Psoas muscle (tissue), 8 donors: ENCODE measurements around the gene KCNN1. TPM values are rescaled to one million over a fixed set of nuclear protein-coding genes. Genes with fewer than 3 reads are reported as not detected.

Experiments used
- ATAC-seq, 4 donors: fragments of 200-7000 bp; cut with Tn5 transposase; one replicate each; pipeline ENCODE4 v1.9.1; 2020; ENCODE audit warnings: moderate library complexity in 3 of 4, mild to moderate bottlenecking in 2 of 4
- DNase-seq, 2 donors: peaks; one replicate each; pipeline ENCODE4 v3.0.0-alpha.2; 2020
- H3K27ac ChIP-seq: fragments of 200-600 bp; one replicate; pipeline ENCODE4 v1.8.0; 2022
- H3K27me3 ChIP-seq, 3 donors: fragments of 200-600 bp in 1 of 3; one replicate each; pipeline versions ENCODE4 v1.6.1 to v1.8.0; 2013 to 2022; ENCODE audit warnings: low read length in 2 of 3, mild to moderate bottlenecking in 2 of 3, moderate library complexity in 1 of 3; ENCODE audit not compliant: insufficient read depth in 3 of 3
- H3K36me3 ChIP-seq, 2 donors: fragments of 200-600 bp in 1 of 2; one replicate each; pipeline versions ENCODE4 v1.6.1 to v1.8.0; 2013 to 2022; ENCODE audit warnings: low read depth in 1 of 2, mild to moderate bottlenecking in 1 of 2, moderate library complexity in 1 of 2; ENCODE audit not compliant: insufficient read depth in 1 of 2
- H3K4me1 ChIP-seq: fragments of 200-600 bp; one replicate; pipeline ENCODE4 v1.8.0; 2022
- H3K4me3 ChIP-seq: fragments of 200-600 bp; one replicate; pipeline ENCODE4 v1.8.0; 2022; ENCODE audit warnings: mild to moderate bottlenecking
- H3K9me3 ChIP-seq: fragments of 200-600 bp; one replicate; pipeline ENCODE4 v1.8.0; 2022
- WGBS, 3 donors: extraction: QIAGEN DNeasy Blood & Tissue Kit; methylation state at CpG; one replicate each; pipeline versions ENCODE4 v1.1.6 to v1.1.7; 2013; 5-methylcytosine and 5-hydroxymethylcytosine counted together
- intact Hi-C, 2 donors: fragments of 100-400 bp; cut with DNase I; formaldehyde crosslinking; loops; one replicate each; pipeline versions ENCODE4 v1.11.0 to v1.14.2; 2022
- polyA plus RNA-seq, 3 donors: library from polyadenylated mRNA; stranded (reverse); fragments of 200-250 nt; gene quantifications; one replicate each; pipeline ENCODE4 v1.2.3, GENCODE V29; 2013
- total RNA-seq, 4 donors: library from RNA; stranded (reverse); fragmentation: NEBNext Ultra II Directional in 2 of 4; extraction: Animal tissue kit (Norgen Biotek cat#: 25700) in 2 of 4; gene quantifications; one replicate each; pipeline versions ENCODE4 v1.2.1 to v1.2.4, GENCODE V29; 2021 to 2023
- TF ChIP-seq, protein P1 (sequence below): fragments of 200-600 bp; IDR thresholded peaks from one replicate; pipeline ENCODE4 v1.8.0; 2022; ENCODE audit warnings: antibody characterized with exemption
- donor health status: healthy with polysubstance abuse.
- donor health status: DM: no; HTN: no; CAD: no; lungs with moderate emphysema.
- donor health status: Bipolar disorder and iron deficiency.
- donor health status: healthy.
- donor health status: DM: yes; HTN: yes; CAD: no.
- donor health status: DM: no; HTN: no; CAD: no.
- donor health status: DM: no; HTN: no; CAD: no.
- donor health status: DM: yes; HTN: yes; CAD: no.

KCNN1 gene
- total and polyA plus RNA-seq, 7 donors, result 0.01 to 0.06 TPM; not detected in 5

DNA sequence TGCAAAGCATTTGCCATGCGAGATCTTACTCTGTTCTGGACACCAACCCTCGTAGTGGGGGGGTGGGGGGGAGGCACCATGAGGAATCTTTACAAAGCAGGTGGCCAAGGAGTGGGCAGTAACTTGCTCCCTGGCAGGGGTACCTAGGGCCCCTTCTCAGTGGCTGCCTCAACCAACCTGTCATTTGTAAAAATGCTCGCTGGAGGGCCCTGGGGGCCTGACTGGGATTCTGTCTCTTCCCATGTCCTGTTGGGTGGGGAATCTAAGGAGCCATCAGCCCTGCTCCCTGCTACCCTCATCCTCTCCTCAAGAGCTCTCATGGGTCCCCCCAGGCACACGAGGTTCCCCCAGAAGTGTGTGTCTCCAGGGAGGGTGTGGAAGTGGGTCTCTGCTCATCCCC, 1.5 kb downstream of the KCNN1 start:
- intact Hi-C loops, result loop anchor here in 1 of 2 donors (10.0 kb wide), 1 partner anchor 334 kb away; no protein-coding TSS in a partner anchor
- Histone ChIP-seq H3K27ac (no peak overlapping the region), H3K9me3 (no peaks in the 10 kb centered on the region), H3K36me3 (no peaks in the 10 kb centered on the region), H3K27me3 (peaks cover 0 to 55% (median 19%) of the 10 kb centered on the region in 3 donors), H3K4me3 (no peak overlapping the region), H3K4me1 (no peaks in the 10 kb centered on the region)
- ATAC-seq (no peak), DNase-seq (no peak)
- TF ChIP-seq, protein P1, sequence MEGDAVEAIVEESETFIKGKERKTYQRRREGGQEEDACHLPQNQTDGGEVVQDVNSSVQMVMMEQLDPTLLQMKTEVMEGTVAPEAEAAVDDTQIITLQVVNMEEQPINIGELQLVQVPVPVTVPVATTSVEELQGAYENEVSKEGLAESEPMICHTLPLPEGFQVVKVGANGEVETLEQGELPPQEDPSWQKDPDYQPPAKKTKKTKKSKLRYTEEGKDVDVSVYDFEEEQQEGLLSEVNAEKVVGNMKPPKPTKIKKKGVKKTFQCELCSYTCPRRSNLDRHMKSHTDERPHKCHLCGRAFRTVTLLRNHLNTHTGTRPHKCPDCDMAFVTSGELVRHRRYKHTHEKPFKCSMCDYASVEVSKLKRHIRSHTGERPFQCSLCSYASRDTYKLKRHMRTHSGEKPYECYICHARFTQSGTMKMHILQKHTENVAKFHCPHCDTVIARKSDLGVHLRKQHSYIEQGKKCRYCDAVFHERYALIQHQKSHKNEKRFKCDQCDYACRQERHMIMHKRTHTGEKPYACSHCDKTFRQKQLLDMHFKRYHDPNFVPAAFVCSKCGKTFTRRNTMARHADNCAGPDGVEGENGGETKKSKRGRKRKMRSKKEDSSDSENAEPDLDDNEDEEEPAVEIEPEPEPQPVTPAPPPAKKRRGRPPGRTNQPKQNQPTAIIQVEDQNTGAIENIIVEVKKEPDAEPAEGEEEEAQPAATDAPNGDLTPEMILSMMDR, result no peak
- WGBS, 3 donors, result 44 to 69% (median 54%) methylated on average over 4 of the region's 4 CpGs

DNA sequence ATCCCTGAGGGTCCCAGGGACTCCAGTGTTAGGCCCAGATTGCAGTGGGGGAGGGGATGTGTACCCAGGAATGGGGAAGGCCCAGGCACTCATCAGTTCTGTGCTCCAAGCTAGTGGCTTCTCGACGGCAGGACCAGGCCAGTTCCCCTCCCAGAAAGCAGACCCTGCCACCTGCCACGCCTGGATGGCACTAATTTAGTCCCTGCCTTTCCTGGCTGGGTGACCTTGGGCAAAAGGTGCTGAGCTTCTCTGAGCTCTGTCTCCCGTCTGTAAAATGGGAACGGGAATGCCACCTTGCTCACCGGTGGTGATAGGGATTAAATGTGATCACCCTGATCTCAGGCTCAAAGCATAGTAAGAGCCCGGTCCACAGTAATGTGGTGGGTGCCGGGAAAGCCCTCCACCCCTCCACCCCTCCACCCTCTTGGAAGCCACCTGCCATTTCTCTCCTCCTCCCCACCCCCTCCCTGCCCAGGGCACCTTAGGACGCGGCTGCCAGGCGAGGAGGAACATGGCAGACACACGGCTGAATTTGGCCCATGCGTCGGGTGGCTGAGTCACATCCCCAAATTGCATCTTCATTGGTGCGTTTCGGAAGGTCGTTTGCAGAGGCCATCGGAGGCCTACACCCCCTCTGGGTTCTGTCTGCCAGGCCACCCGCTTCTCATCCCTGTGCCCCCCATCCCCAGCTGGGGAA, 2.3 kb downstream of the KCNN1 start:
- DNase-seq (no peak), ATAC-seq (no peak)
- intact Hi-C loops, result loop anchor here in 1 of 2 donors (10.0 kb wide), 1 partner anchor 334 kb away; no protein-coding TSS in a partner anchor
- Histone ChIP-seq H3K27ac (no peak overlapping the region), H3K36me3 (no peaks in the 10 kb centered on the region), H3K9me3 (no peaks in the 10 kb centered on the region), H3K4me1 (no peaks in the 10 kb centered on the region), H3K4me3 (no peak overlapping the region), H3K27me3 (peaks cover 0 to 46% (median 17%) of the 10 kb centered on the region in 3 donors)
- TF ChIP-seq, protein P1, result no peak
- WGBS, 3 donors, result 66 to 86% (median 74%) methylated on average over 19 of the region's 19 CpGs

DNA sequence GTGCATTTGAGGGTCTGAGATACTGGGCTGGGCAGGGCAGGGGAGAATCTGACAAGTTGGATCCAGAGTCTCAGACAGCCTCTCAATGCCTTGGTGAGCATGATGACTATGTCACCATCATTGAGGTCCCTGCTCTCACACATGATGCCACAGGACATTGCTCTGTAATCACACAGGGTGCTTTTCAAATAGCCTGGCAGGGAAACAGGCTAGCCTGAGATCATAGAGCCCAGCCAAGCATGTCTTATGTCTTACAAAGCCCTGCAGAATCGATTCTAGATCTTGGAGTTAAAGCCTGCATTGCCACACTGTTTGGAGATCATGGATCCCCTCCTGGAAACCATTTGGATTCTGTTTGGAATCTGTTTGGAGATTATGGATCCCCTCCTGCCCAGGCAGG, 5.3 kb downstream of the KCNN1 start:
- TF ChIP-seq, protein P1, result no peak
- Histone ChIP-seq H3K27ac (no peak overlapping the region), H3K36me3 (no peaks in the 10 kb centered on the region), H3K4me1 (no peaks in the 10 kb centered on the region), H3K4me3 (no peak overlapping the region), H3K27me3 (peaks cover 0 to 24% (median 7%) of the 10 kb centered on the region in 3 donors), H3K9me3 (no peaks in the 10 kb centered on the region)
- intact Hi-C loops, result no loop called here
- no peak for DNase-seq
- no peak for ATAC-seq
- 55 to 75% (median 63%) methylated on average over 1 of the region's 1 CpG for WGBS, 3 donors

DNA sequence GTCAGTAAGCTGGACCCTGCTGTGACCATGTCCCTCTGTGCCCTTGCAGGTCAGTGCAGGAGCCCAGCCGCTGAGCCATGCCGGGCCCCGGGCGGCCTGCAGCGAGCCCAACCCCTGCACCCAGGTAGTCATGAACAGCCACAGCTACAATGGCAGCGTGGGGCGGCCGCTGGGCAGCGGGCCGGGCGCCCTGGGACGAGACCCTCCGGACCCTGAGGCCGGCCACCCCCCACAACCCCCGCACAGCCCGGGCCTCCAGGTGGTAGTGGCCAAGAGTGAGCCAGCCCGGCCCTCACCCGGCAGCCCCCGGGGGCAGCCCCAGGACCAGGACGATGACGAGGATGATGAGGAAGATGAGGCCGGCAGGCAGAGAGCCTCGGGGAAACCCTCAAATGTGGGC, 6.9 kb downstream of the KCNN1 start:
- no peaks in the 10 kb centered on the region for H3K9me3 ChIP-seq
- no peak overlapping the region for H3K4me3 ChIP-seq
- H3K36me3 ChIP-seq, result no peaks in the 10 kb centered on the region
- TF ChIP-seq, protein P1, result no peak
- H3K4me1 ChIP-seq, result no peaks in the 10 kb centered on the region
- no peak for DNase-seq
- intact Hi-C loops, result no loop called here
- no peak for ATAC-seq
- H3K27me3 ChIP-seq, result peaks cover 0 to 9% (median 2%) of the 10 kb centered on the region in 3 donors
- H3K27ac ChIP-seq, result no peak overlapping the region
- WGBS, 3 donors, result 89 to 95% (median 93%) methylated on average over 20 to 23 of the region's 23 CpGs
